DMS153 (cell line): ENCODE results near the gene NFYC.

Experiments
- DNase-seq: peaks from one replicate; lab custom pipeline; 2025; lab: John Stamatoyannopoulos, UW

Gene NFYC

GRCh38 chr1:40691538-40692428 lies at the start of gene NFYC:
Gene NFYC (plus strand): TSS chr1:40691704. CDS start chr1:40738844, 47,140 bp downstream.
- DNase-seq: peak; percentile 100

GRCh38 chr1:40645118-40645680 lies 46.3 kb upstream of the NFYC start:
- DNase-seq: no peak

GRCh38 chr1:40646315-40646714 lies 45.2 kb upstream of the NFYC start:
- DNase-seq: no peak

GRCh38 chr1:40648200-40648599 lies 43.3 kb upstream of the NFYC start:
- DNase-seq: no peak

- peak; percentile 68 for DNase-seq
These were observed 42.4 kb upstream of the NFYC start for GRCh38 chr1:40648928-40649591.

- no peak for DNase-seq
These were observed 41.9 kb upstream of the NFYC start for GRCh38 chr1:40649592-40649930.

- DNase-seq: no peak
These were observed 41.4 kb upstream of the NFYC start for GRCh38 chr1:40650075-40650474.

- DNase-seq: no peak
These were observed 40.2 kb upstream of the NFYC start for GRCh38 chr1:40651138-40651857.

GRCh38 chr1:40652468-40652867 lies 39.0 kb upstream of the NFYC start:
- no peak for DNase-seq

- DNase-seq: no peak
These were observed 38.5 kb upstream of the NFYC start for GRCh38 chr1:40652979-40653378.

GRCh38 chr1:40653851-40654537 lies 37.5 kb upstream of the NFYC start:
- peak; percentile 64 for DNase-seq

- no peak for DNase-seq
These were observed 34.5 kb upstream of the NFYC start for GRCh38 chr1:40657046-40657445.

- no peak for DNase-seq
These were observed 32.5 kb upstream of the NFYC start for GRCh38 chr1:40658751-40659648.

- no peak for DNase-seq
These were observed 31.9 kb upstream of the NFYC start for GRCh38 chr1:40659649-40659947.

- DNase-seq: no peak
These were observed 29.8 kb upstream of the NFYC start for GRCh38 chr1:40661678-40662077.

- DNase-seq: no peak
These were observed 29.4 kb upstream of the NFYC start for GRCh38 chr1:40662151-40662550.

GRCh38 chr1:40662864-40663263 lies 28.6 kb upstream of the NFYC start:
- DNase-seq: no peak

GRCh38 chr1:40663324-40664166 lies 28.0 kb upstream of the NFYC start:
- no peak for DNase-seq

GRCh38 chr1:40664167-40664537 lies 27.4 kb upstream of the NFYC start:
- DNase-seq: no peak

- no peak for DNase-seq
These were observed 26.7 kb upstream of the NFYC start for GRCh38 chr1:40664791-40665190.
